Measurements from ENCODE around the gene SARDH.

Gene SARDH

GRCh38 chr9:133643978-133644760, 94.0 kb downstream of the SARDH start:
- no peak for TF ChIP-seq CTCF (conservative IDR thresholded peaks at IDR 0.05; ENCODE audit: low read depth)
- H3K27ac ChIP-seq: no peak overlapping the region
- CTCF ChIA-PET: interaction anchor here (0.6 to 0.7 kb wide), 2 partner anchors 100 to 379 kb away, joined by 3 to 6 read pairs; no protein-coding TSS in a partner anchor

GRCh38 chr9:133643362-133643755, 94.8 kb downstream of the SARDH start:
- ChIA-PET CTCF (interaction anchor here (0.7 kb wide), 1 partner anchor 100 kb away, joined by 6 read pairs; no protein-coding TSS in a partner anchor), POLR2A (ENCODE audit: low non-redundant PET) (no interaction called here)
- no peak for TF ChIP-seq CTCF (conservative IDR thresholded peaks at IDR 0.05; ENCODE audit: low read depth)
- no peak for DNase-seq (ENCODE audit: low spot score)
- no peak overlapping the region for H3K27ac ChIP-seq

More at GRCh38 chr9:133643978-133644760, 94.0 kb downstream of the SARDH start:
- POLR2A ChIA-PET (ENCODE audit: low non-redundant PET): no interaction called here
- no peak for DNase-seq (ENCODE audit: low spot score)

GRCh38 chr9:133642708-133643361, 95.3 kb downstream of the SARDH start:
- DNase-seq (ENCODE audit: low spot score): no peak
- H3K27ac ChIP-seq: no peak overlapping the region
- ChIA-PET POLR2A (ENCODE audit: low non-redundant PET) (no interaction called here), CTCF (no interaction called here)
- no peak for TF ChIP-seq CTCF (conservative IDR thresholded peaks at IDR 0.05; ENCODE audit: low read depth)

GRCh38 chr9:133641861-133642595, 96.1 kb downstream of the SARDH start:
- ChIA-PET CTCF (no interaction called here), POLR2A (ENCODE audit: low non-redundant PET) (no interaction called here)
- TF ChIP-seq CTCF (conservative IDR thresholded peaks at IDR 0.05; ENCODE audit: low read depth): no peak
- no peak overlapping the region for H3K27ac ChIP-seq
- DNase-seq (ENCODE audit: low spot score): no peak

- POLR2A ChIA-PET (ENCODE audit: low non-redundant PET): no interaction called here
- CTCF ChIA-PET: no interaction called here
- no peak overlapping the region for H3K27ac ChIP-seq
- TF ChIP-seq CTCF (conservative IDR thresholded peaks at IDR 0.05; ENCODE audit: low read depth): no peak
- no peak for DNase-seq (ENCODE audit: low spot score)
Measured at GRCh38 chr9:133641396-133641655, 96.8 kb downstream of the SARDH start.

GRCh38 chr9:133640580-133641395, 97.4 kb downstream of the SARDH start:
- no peak for TF ChIP-seq CTCF (conservative IDR thresholded peaks at IDR 0.05; ENCODE audit: low read depth)
- POLR2A ChIA-PET (ENCODE audit: low non-redundant PET): no interaction called here
- no peak overlapping the region for H3K27ac ChIP-seq
- CTCF ChIA-PET: no interaction called here
- no peak for DNase-seq (ENCODE audit: low spot score)
